HEK293 (cell line): ENCODE data around the gene NT5M.
"Not testable (repeated sequence)": the region's sequence is repeated elsewhere in the genome, so short reads cannot be mapped to it uniquely, and the experiment has no call there.

Source experiments
- MZF1 ChIP-seq: fragments of 450-650 bp; formaldehyde crosslinking; IDR thresholded peaks from 2 replicates; pipeline ENCODE4 v1.5.1; 2017; ENCODE audit warnings: missing biosample characterization, missing genetic modification characterization, borderline replicate concordance
- SP2 ChIP-seq: fragments of 450-650 bp; formaldehyde crosslinking; IDR thresholded peaks from 2 replicates; pipeline ENCODE4 v1.5.1; 2016; ENCODE audit warnings: missing biosample characterization, missing genetic modification characterization
- WT1 ChIP-seq: fragments of 450-650 bp; formaldehyde crosslinking; IDR thresholded peaks from 2 replicates; pipeline ENCODE4 v1.5.1; 2016; ENCODE audit warnings: missing biosample characterization, missing genetic modification characterization
- ZNF121 ChIP-seq: fragments of 450-650 bp; formaldehyde crosslinking; IDR thresholded peaks from 2 replicates; pipeline ENCODE4 v1.5.1; 2016; ENCODE audit warnings: missing biosample characterization, missing genetic modification characterization
- ZNF133 ChIP-seq: fragments of 450-650 bp; formaldehyde crosslinking; IDR thresholded peaks from 2 replicates; pipeline ENCODE4 v1.5.1; 2016; ENCODE audit warnings: missing biosample characterization, missing genetic modification characterization
- ZNF146 ChIP-seq: fragments of 450-650 bp; formaldehyde crosslinking; IDR thresholded peaks from 2 replicates; pipeline ENCODE4 v1.5.1; 2016; ENCODE audit warnings: missing biosample characterization, missing genetic modification characterization
- ZNF423 ChIP-seq: fragments of 450-650 bp; formaldehyde crosslinking; IDR thresholded peaks from 2 replicates; pipeline ENCODE4 v1.5.1; 2016; ENCODE audit warnings: missing biosample characterization, missing genetic modification characterization
- ZNF501 ChIP-seq: fragments of 450-650 bp; formaldehyde crosslinking; IDR thresholded peaks from 2 replicates; pipeline ENCODE4 v1.5.1; 2016; ENCODE audit warnings: missing biosample characterization, missing genetic modification characterization
- ZNF600 ChIP-seq: fragments of 450-650 bp; formaldehyde crosslinking; IDR thresholded peaks from 2 replicates; pipeline ENCODE4 v1.5.1; 2016; ENCODE audit warnings: missing biosample characterization, missing genetic modification characterization
- ZNF626 ChIP-seq: fragments of 450-650 bp; sonication (Bioruptor Pico); formaldehyde crosslinking; IDR thresholded peaks from 2 replicates; pipeline ENCODE4 v1.5.1; 2018; ENCODE audit warnings: missing biosample characterization, missing genetic modification characterization, inconsistent platforms
- ZNF660 ChIP-seq: fragments of 450-650 bp; IDR thresholded peaks from 2 replicates; pipeline ENCODE4 v1.5.1; 2018; ENCODE audit warnings: missing biosample characterization, mild to moderate bottlenecking, missing genetic modification characterization
- ZNF677 ChIP-seq: fragments of 450-650 bp; IDR thresholded peaks from 2 replicates; pipeline ENCODE4 v1.5.0; 2018; ENCODE audit warnings: missing biosample characterization, mild to moderate bottlenecking, missing genetic modification characterization, moderate library complexity
- TF ChIP-seq, protein P1 (sequence below): fragments of 450-650 bp; formaldehyde crosslinking; IDR thresholded peaks from 2 replicates; pipeline ENCODE4 v1.5.1; 2016; ENCODE audit warnings: missing biosample characterization, missing genetic modification characterization

DNA sequence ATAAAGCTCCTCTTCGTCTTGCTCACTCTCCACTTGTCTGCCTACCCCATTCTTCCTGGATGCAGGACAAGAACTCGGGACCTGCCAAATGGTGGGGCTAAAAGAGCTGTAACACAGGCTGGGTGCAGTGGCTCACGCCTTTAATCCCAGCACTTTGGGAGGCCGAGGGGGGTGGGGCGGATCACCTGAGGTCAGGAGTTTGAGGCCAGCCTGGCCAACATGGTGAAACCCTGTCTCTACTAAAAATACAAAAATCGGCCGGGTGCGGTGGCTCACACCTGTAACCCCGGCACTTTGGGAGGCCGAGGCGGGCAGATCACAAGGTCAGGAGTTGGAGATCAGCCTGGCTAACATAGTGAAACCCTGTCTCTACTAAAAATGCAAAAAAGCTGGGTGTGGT lies 1.5 kb upstream of the NT5M start:
- not testable (repeated sequence) for TF ChIP-seq ZNF626; ZNF600 (tag by site-specific recombination); ZNF146 (tag by site-specific recombination); ZNF133; SP2 (tag by site-specific recombination); MZF1 (tag by site-specific recombination); ZNF121 (tag by site-specific recombination); ZNF501 (tag by site-specific recombination); ZNF660 (tag by site-specific recombination); ZNF423 (tag by site-specific recombination); ZNF677 (tag by site-specific recombination); WT1 (tag by site-specific recombination)
- TF ChIP-seq, protein P1, sequence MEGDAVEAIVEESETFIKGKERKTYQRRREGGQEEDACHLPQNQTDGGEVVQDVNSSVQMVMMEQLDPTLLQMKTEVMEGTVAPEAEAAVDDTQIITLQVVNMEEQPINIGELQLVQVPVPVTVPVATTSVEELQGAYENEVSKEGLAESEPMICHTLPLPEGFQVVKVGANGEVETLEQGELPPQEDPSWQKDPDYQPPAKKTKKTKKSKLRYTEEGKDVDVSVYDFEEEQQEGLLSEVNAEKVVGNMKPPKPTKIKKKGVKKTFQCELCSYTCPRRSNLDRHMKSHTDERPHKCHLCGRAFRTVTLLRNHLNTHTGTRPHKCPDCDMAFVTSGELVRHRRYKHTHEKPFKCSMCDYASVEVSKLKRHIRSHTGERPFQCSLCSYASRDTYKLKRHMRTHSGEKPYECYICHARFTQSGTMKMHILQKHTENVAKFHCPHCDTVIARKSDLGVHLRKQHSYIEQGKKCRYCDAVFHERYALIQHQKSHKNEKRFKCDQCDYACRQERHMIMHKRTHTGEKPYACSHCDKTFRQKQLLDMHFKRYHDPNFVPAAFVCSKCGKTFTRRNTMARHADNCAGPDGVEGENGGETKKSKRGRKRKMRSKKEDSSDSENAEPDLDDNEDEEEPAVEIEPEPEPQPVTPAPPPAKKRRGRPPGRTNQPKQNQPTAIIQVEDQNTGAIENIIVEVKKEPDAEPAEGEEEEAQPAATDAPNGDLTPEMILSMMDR (tag by site-specific recombination), result not testable (repeated sequence)
